Lower lobe of right lung (tissue), 2 donors: ENCODE results near the gene ACOT12. TPM values are rescaled to one million over a fixed set of nuclear protein-coding genes. Genes with fewer than 3 reads are reported as not detected.
"Not testable (repeated sequence)": the region's sequence is repeated elsewhere in the genome, so short reads cannot be mapped to it uniquely, and the experiment has no call there.

Experiments
- ATAC-seq, 2 donors: fragments of 200-7000 bp; cut with Tn5 transposase; one replicate each; pipeline ENCODE4 v1.9.1; 2020 to 2022; ENCODE audit warnings: mild to moderate bottlenecking in 2 of 2, moderate library complexity in 2 of 2
- DNase-seq: peaks from one replicate; pipeline ENCODE4 v3.0.0-alpha.2; 2020
- H3K27ac ChIP-seq: fragments of 200-600 bp; one replicate; pipeline ENCODE4 v1.8.0; 2022
- H3K27me3 ChIP-seq: fragments of 200-600 bp; one replicate; pipeline ENCODE4 v1.8.0; 2022; ENCODE audit warnings: low read depth
- H3K36me3 ChIP-seq: fragments of 200-600 bp; one replicate; pipeline ENCODE4 v1.8.0; 2022; ENCODE audit warnings: mild to moderate bottlenecking
- H3K4me1 ChIP-seq: fragments of 200-600 bp; one replicate; pipeline ENCODE4 v1.8.0; 2022
- H3K4me3 ChIP-seq: fragments of 200-600 bp; one replicate; pipeline ENCODE4 v1.8.0; 2022; ENCODE audit warnings: mild to moderate bottlenecking
- H3K9me3 ChIP-seq: fragments of 200-600 bp; one replicate; pipeline ENCODE4 v1.8.0; 2022
- intact Hi-C: fragments of 100-400 bp; cut with DNase I; formaldehyde crosslinking; loops from one replicate; pipeline ENCODE4 v1.11.0; 2022
- total RNA-seq: library from RNA; stranded (reverse); fragmentation: NEBNext Ultra II Directional; extraction: Animal tissue kit (Norgen Biotek cat#: 25700); gene quantifications from one replicate; pipeline ENCODE4 v1.2.1, GENCODE V29; 2021
- TF ChIP-seq, protein P1 (sequence below): fragments of 200-600 bp; IDR thresholded peaks from one replicate; pipeline ENCODE4 v1.8.0; 2022; ENCODE audit warnings: antibody characterized with exemption, mild to moderate bottlenecking
- donor health status: DM: no; HTN: yes; CAD: no; lungs with severe emphysema.

Gene ACOT12
- total RNA-seq, 1 donor from 2014 or later = not detected

DNA sequence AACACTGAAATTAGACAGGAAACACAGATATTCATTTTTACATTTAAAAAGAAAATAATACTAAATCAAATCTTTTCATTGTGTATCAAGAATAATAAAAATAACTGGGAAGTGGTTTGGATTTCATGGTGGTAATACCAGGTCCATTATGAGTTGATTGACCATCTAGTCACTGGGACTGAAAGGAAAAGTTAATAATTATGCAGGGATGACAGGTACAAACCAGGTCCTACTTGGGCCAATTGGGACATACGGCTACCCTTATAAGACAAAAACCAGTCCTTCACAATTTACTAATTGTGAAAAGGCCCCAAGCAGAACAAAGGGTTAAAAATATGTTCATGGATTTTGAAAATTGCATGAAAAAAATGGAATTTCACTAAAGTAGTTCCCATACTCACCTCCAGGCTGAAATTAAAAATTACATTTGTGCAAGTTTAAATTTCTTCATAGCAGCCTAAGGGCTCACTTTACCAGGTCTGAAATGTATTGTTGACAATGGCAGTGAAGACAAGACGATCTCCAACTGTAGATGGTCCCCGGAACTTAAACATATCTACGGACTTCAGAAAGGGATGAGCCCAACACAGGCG lies 48.4 kb downstream of the ACOT12 start:
- Histone ChIP-seq H3K27me3 (no peaks in the 10 kb centered on the region), H3K4me3 (no peak overlapping the region), H3K4me1 (no peaks in the 10 kb centered on the region), H3K36me3 (no peaks in the 10 kb centered on the region), H3K9me3 (no peaks in the 10 kb centered on the region), H3K27ac (no peak overlapping the region)
- TF ChIP-seq, protein P1, sequence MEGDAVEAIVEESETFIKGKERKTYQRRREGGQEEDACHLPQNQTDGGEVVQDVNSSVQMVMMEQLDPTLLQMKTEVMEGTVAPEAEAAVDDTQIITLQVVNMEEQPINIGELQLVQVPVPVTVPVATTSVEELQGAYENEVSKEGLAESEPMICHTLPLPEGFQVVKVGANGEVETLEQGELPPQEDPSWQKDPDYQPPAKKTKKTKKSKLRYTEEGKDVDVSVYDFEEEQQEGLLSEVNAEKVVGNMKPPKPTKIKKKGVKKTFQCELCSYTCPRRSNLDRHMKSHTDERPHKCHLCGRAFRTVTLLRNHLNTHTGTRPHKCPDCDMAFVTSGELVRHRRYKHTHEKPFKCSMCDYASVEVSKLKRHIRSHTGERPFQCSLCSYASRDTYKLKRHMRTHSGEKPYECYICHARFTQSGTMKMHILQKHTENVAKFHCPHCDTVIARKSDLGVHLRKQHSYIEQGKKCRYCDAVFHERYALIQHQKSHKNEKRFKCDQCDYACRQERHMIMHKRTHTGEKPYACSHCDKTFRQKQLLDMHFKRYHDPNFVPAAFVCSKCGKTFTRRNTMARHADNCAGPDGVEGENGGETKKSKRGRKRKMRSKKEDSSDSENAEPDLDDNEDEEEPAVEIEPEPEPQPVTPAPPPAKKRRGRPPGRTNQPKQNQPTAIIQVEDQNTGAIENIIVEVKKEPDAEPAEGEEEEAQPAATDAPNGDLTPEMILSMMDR = no peak
- intact Hi-C loops = no loop called here
- no peak for ATAC-seq
- DNase-seq = no peak

- Histone ChIP-seq H3K9me3 (no peaks in the 10 kb centered on the region), H3K4me3 (no peak overlapping the region), H3K27me3 (no peaks in the 10 kb centered on the region), H3K36me3 (no peaks in the 10 kb centered on the region), H3K4me1 (no peaks in the 10 kb centered on the region), H3K27ac (no peak overlapping the region)
- ATAC-seq (no peak), DNase-seq (no peak)
- TF ChIP-seq, protein P1 = no peak
- intact Hi-C loops = no loop called here
Observed at GRCh38 chr5:81344736-81345135, 49.2 kb downstream of the ACOT12 start.

DNA sequence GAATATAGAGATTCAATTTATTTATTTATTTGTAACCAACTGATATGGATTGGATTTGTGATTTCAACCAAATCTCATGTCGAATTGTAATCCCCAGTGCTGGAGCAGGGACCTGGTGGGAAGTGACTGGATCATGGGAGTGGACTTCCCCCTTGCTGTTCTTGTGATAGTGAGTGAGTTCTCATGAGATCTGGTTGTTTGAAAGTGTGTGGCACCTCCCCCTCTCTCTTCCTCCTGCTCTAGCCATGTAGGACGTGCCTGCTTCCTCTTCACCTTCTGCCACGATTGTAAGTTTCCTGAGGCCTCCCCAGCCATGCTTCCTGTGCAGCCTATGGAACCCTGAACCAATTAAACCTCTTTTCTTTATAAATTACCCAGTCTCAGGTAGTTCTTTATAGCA lies 55.7 kb downstream of the ACOT12 start:
- H3K4me3 ChIP-seq, H3K27me3 ChIP-seq, intact Hi-C loops, ATAC-seq, H3K4me1 ChIP-seq, H3K27ac ChIP-seq, H3K9me3 ChIP-seq, H3K36me3 ChIP-seq, DNase-seq: not testable (repeated sequence)

GRCh38 chr5:81337803-81338202 lies 56.1 kb downstream of the ACOT12 start:
- intact Hi-C loops = no loop called here
- TF ChIP-seq, protein P1 = no peak
- Histone ChIP-seq H3K4me3 (no peak overlapping the region), H3K27me3 (no peaks in the 10 kb centered on the region), H3K36me3 (no peaks in the 10 kb centered on the region), H3K4me1 (no peaks in the 10 kb centered on the region), H3K9me3 (no peaks in the 10 kb centered on the region), H3K27ac (no peak overlapping the region)
- ATAC-seq (no peak), DNase-seq (no peak)

DNA sequence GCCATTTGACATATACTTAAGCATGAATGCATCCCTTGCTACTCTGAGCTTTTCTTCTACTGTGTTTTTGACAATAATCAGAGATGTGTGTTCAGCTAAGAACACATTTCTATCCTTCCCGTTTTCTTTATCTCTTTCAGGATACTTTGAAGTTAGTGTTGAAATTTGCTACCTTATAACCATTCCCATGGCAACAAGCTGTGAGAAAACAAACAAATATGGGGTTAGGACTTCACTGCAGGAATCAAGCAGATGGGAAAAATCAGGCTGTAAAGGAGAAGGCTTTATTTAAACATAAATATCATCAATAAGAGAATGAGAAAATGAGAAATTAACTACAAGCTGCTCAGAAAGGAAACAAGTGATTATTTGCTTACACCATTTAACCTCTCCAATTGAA lies 57.4 kb downstream of the ACOT12 start:
- intact Hi-C loops = no loop called here
- no peak for ATAC-seq
- H3K9me3 ChIP-seq = no peaks in the 10 kb centered on the region

GRCh38 chr5:81335946-81336345 lies 58.0 kb downstream of the ACOT12 start:
- H3K27ac ChIP-seq = no peak overlapping the region
- DNase-seq = no peak
- H3K36me3 ChIP-seq = no peaks in the 10 kb centered on the region
- H3K4me3 ChIP-seq = no peak overlapping the region
- H3K27me3 ChIP-seq = no peaks in the 10 kb centered on the region
- intact Hi-C loops = no loop called here
- TF ChIP-seq, protein P1 = no peak
- ATAC-seq = no peak
- H3K4me1 ChIP-seq = no peaks in the 10 kb centered on the region
- no peaks in the 10 kb centered on the region for H3K9me3 ChIP-seq

More for the DNA sequence above, 57.4 kb downstream of the ACOT12 start:
- no peak for DNase-seq
- Histone ChIP-seq H3K4me3 (no peak overlapping the region), H3K27ac (no peak overlapping the region), H3K27me3 (no peaks in the 10 kb centered on the region), H3K36me3 (no peaks in the 10 kb centered on the region), H3K4me1 (no peaks in the 10 kb centered on the region)
- TF ChIP-seq, protein P1 = no peak
